ENCODE results near the gene PAPPA.

The PAPPA gene

DNA sequence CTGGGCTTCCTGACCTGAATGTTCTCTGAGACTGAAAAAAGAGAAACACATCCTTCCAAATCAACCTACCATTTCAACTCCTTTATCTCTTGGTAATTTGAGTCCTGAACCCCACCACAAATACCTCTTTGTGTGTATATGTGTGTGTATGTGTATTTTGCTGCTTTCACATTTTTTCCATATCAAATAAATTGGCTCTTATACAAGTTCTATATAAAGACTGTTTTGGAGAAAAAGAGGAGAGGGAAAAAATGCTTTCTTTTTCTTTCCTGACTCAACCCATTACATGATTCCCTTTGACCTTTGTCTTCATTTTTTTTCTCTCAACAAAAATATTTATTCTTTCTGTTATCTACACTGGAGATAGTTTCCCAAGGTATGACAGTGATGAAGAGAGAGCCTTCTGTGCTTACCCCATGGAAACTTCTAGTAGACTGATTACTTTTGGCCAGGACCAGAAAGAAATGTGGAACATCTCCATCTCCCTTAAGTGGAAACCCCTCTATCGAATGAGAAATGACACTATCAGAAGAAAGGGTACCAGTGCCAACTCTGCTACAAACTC lies 85.3 kb downstream of the PAPPA start:
- H3K9ac ChIP-seq (ENCODE audit: low read length) = no peak overlapping the region
- H3F3A ChIP-seq (ENCODE audit: insufficient read depth) = no peaks in the 10 kb centered on the region
- TF ChIP-seq, protein P1, sequence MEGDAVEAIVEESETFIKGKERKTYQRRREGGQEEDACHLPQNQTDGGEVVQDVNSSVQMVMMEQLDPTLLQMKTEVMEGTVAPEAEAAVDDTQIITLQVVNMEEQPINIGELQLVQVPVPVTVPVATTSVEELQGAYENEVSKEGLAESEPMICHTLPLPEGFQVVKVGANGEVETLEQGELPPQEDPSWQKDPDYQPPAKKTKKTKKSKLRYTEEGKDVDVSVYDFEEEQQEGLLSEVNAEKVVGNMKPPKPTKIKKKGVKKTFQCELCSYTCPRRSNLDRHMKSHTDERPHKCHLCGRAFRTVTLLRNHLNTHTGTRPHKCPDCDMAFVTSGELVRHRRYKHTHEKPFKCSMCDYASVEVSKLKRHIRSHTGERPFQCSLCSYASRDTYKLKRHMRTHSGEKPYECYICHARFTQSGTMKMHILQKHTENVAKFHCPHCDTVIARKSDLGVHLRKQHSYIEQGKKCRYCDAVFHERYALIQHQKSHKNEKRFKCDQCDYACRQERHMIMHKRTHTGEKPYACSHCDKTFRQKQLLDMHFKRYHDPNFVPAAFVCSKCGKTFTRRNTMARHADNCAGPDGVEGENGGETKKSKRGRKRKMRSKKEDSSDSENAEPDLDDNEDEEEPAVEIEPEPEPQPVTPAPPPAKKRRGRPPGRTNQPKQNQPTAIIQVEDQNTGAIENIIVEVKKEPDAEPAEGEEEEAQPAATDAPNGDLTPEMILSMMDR (IDR thresholded peaks at IDR 0.05; ENCODE audit: insufficient read depth, low read length, poor library complexity, severe bottlenecking) = no peak
- no peak for TF ChIP-seq EZH2phosphoT487 (conservative IDR thresholded peaks at IDR 0.05; ENCODE audit: low read length)
- no peaks in the 10 kb centered on the region for H3K9me3 ChIP-seq (ENCODE audit: insufficient read depth, low read length)
- H3K4me2 ChIP-seq (ENCODE audit: low read depth, low read length, poor library complexity, severe bottlenecking) = no peak overlapping the region
- H3K36me3 ChIP-seq (ENCODE audit: low read length) = no peaks in the 10 kb centered on the region
- H3K9me2 ChIP-seq (replicated peaks; ENCODE audit: insufficient read depth, low read length) = no peaks in the 10 kb centered on the region
- no peak overlapping the region for H2AFZ ChIP-seq (ENCODE audit: low read depth, low read length, severe bottlenecking)
- no peaks in the 10 kb centered on the region for H4K20me1 ChIP-seq (ENCODE audit: low read depth, low read length)
- no peak overlapping the region for H3K4me3 ChIP-seq (ENCODE audit: insufficient read depth, low read length, poor library complexity, severe bottlenecking)
- H3K27me3 ChIP-seq (ENCODE audit: low read length) = no peaks in the 10 kb centered on the region
- no peaks in the 10 kb centered on the region for H3K79me2 ChIP-seq (ENCODE audit: insufficient read depth, low read length)
- no peak overlapping the region for H3K27ac ChIP-seq (ENCODE audit: low read depth, low read length)

DNA sequence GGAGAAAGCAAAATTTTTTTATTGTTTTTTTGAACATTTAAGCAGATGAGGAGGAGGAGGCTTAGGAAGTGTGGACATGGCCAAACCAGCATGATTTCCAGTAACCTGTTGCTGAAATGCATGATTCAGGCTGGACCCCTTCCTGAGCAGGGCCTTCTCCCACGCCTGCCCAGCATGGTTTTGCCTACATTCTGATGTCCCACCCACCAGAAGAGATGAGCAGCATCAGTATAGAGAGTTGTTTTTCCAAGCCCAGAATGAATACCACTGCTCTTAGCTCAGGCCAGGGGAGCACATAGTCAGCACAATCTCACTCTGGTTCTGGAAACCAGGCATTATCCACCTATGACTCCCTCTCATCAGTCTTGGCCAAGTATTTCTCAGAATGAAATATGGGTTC lies 90.1 kb downstream of the PAPPA start:
- Histone ChIP-seq H3K9me2 (replicated peaks; ENCODE audit: insufficient read depth, low read length) (no peaks in the 10 kb centered on the region), H2AFZ (ENCODE audit: low read depth, low read length, severe bottlenecking) (no peak overlapping the region), H3K36me3 (ENCODE audit: low read length) (no peaks in the 10 kb centered on the region), H3K9ac (ENCODE audit: low read length) (no peak overlapping the region), H3K4me2 (ENCODE audit: low read depth, low read length, poor library complexity, severe bottlenecking) (no peak overlapping the region), H3K27me3 (ENCODE audit: low read length) (no peaks in the 10 kb centered on the region), H3K9me3 (ENCODE audit: insufficient read depth, low read length) (no peaks in the 10 kb centered on the region), H3K27ac (ENCODE audit: low read depth, low read length) (no peak overlapping the region), H3K4me3 (ENCODE audit: insufficient read depth, low read length, poor library complexity, severe bottlenecking) (no peak overlapping the region), H3K79me2 (ENCODE audit: insufficient read depth, low read length) (no peaks in the 10 kb centered on the region), H4K20me1 (ENCODE audit: low read depth, low read length) (no peaks in the 10 kb centered on the region), H3F3A (ENCODE audit: insufficient read depth) (no peaks in the 10 kb centered on the region)
- TF ChIP-seq EZH2phosphoT487 (conservative IDR thresholded peaks at IDR 0.05; ENCODE audit: low read length) = no peak
- TF ChIP-seq, protein P1 (IDR thresholded peaks at IDR 0.05; ENCODE audit: insufficient read depth, low read length, poor library complexity, severe bottlenecking) = no peak

DNA sequence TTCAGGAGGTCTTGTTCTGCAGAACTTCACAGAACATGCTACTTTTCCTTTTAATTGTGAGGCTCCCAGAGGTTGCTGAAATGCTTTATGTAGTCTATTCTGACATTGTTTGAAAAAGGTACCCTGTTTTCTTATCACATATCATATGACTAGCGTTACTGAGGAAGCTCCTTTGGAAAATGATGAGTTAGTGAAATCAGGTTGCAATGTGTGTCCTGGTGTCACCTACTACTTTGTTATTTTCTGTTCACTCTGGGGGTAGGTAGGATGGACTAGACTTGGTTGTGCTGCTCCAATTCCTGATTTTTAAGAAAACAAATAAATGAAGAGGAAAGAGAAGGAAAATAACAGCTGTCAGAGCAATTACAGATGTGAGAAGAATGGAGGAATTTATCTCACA lies 93.7 kb downstream of the PAPPA start:
- H3K9me3 ChIP-seq (ENCODE audit: insufficient read depth, low read length) = no peaks in the 10 kb centered on the region
- no peak for TF ChIP-seq EZH2phosphoT487 (conservative IDR thresholded peaks at IDR 0.05; ENCODE audit: low read length)
- TF ChIP-seq, protein P1 (IDR thresholded peaks at IDR 0.05; ENCODE audit: insufficient read depth, low read length, poor library complexity, severe bottlenecking) = no peak
- H3K79me2 ChIP-seq (ENCODE audit: insufficient read depth, low read length) = no peaks in the 10 kb centered on the region
- H3K4me3 ChIP-seq (ENCODE audit: insufficient read depth, low read length, poor library complexity, severe bottlenecking) = no peak overlapping the region
- no peak overlapping the region for H3K27ac ChIP-seq (ENCODE audit: low read depth, low read length)
- no peaks in the 10 kb centered on the region for H3F3A ChIP-seq (ENCODE audit: insufficient read depth)
- no peak overlapping the region for H2AFZ ChIP-seq (ENCODE audit: low read depth, low read length, severe bottlenecking)
- no peak overlapping the region for H3K9ac ChIP-seq (ENCODE audit: low read length)
- no peaks in the 10 kb centered on the region for H3K9me2 ChIP-seq (replicated peaks; ENCODE audit: insufficient read depth, low read length)
- H3K27me3 ChIP-seq (ENCODE audit: low read length) = no peaks in the 10 kb centered on the region
- H3K36me3 ChIP-seq (ENCODE audit: low read length) = no peaks in the 10 kb centered on the region
- no peaks in the 10 kb centered on the region for H4K20me1 ChIP-seq (ENCODE audit: low read depth, low read length)
- H3K4me2 ChIP-seq (ENCODE audit: low read depth, low read length, poor library complexity, severe bottlenecking) = no peak overlapping the region

Measured in SU-DHL-6 (cell line).